GM18907 (cell line): Measurements from ENCODE around the gene VEZT.
A peak's percentile ranks its signal among the peaks of the same experiment; 100 is the strongest.

ENCODE experiments used
- ATAC-seq: cut with Tn5 transposase; IDR thresholded peaks from one replicate; pipeline ENCODE4 v1.9.1; 2021; ENCODE audit warnings: mild to moderate bottlenecking, moderate library complexity; ENCODE audit not compliant: unreplicated experiment

The VEZT gene

GRCh38 chr12:95197636-95198035 is 20.0 kb upstream of the VEZT start:
- no peak for ATAC-seq

DNA sequence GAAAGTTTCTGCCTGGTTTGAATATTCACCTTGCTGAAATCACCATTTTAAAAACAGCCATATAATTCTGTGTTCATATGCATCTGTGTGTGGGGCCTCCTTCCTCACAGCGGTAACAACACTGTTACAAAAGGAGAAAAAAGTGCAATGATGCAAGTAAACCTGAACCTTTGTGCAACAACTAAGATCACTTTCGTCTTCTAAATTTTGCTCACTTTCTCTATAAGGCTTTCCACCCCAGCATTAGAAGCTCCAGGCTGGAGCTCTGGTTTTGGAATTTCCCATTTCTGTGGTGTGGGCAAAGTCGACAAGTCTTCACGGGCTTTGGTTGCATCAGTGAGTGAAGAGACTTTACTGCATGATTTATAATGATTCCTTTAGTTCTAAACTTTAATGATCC is 18.7 kb upstream of the VEZT start:
- ATAC-seq = peak; percentile 53

DNA sequence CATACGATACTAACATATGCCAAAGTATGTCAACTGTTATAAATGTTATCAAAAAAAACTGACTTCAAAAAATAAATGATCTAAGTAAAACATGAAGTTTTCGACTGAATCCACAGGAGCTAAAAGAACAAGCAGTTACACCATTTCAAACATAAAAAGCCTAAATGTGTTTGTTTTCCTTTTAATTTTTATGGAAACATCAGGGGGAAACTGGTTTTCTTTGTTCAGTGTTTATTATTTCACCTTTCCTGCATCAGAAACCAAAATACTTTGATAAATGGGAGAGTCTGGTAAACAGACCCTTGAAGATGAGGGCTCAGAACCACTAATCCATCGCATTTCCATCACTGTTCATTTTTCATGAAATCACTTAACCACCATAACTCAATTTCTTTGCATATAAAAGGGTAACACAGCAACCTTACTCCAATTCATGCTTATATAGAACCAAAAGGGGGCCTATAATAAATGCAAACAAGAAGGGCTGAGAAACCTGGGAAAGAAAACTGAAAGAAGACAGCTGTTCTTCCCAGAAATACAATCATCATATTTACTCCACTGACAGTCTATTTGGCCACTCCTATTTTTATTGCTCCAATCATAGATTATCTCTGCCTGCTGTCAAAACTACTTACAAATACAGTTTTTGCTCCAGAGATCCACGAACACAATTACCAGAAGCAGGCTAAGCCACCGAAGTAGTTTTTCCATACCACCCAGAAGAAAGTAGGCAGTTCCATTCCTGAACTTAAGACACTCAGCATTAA is 17.3 kb upstream of the VEZT start:
- no peak for ATAC-seq

GRCh38 chr12:95201056-95201670 is 16.4 kb upstream of the VEZT start:
- ATAC-seq = no peak

DNA sequence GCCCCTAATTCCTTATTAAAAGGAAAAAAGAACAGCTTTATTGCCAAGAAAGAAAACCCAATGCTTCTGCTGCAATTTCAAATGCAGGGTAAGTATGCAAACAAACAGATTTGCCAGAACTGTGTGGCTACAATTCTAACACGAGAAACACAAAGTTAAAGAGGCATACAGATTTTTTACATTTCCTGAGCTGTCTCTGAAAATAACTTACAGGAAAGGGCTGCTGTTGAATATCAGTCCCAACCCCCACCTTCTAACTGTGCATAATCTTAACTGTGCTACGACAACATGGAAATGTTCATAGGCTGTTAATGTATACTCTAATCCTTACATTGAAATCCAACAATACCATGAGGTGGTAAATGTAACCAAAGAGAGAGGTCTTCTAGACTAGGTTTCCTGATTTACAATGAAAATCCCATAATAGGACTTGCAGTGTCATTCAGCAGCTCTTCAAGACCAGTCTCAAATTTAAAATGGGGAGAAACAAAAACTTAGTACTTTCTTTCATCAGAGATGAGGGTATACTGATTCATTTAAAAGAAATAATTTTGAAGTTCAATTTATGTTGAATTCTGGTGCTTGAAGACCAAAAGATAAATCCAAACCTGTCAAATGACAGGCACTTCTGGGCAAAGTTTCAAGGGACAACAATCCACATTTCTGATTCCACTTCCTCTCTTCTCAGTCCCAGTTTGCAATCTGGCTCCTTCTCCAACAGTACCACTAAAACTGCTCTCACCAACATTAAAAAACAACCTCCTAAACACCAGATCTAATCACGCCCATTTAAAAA is 14.7 kb upstream of the VEZT start:
- no peak for ATAC-seq

GRCh38 chr12:95203487-95204030 is 14.0 kb upstream of the VEZT start:
- no peak for ATAC-seq

- no peak for ATAC-seq
Observed at GRCh38 chr12:95204141-95204866, 13.3 kb upstream of the VEZT start.

GRCh38 chr12:95205016-95205624 is 12.5 kb upstream of the VEZT start:
- ATAC-seq = no peak

DNA sequence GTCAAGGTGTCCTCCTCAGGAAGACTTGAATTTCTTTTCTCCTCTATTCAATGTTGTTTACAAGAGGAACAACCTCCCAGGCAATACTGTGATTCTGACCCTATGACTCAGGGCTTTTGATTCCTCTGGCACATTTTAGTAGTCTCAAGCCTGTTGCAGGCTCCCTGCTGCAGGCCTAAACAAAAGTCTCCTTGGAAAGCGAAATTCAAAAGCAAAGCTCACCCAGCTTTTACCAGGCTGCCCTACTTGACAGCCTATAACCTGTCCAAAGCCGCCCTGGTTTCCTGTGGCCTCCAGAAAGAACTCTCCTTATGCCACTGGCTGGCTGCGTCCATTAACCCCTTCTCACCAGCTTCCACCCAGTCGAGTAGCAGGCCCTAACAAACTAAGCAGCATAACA is 11.9 kb upstream of the VEZT start:
- no peak for ATAC-seq

- no peak for ATAC-seq
Observed at GRCh38 chr12:95206916-95207315, 10.7 kb upstream of the VEZT start.

DNA sequence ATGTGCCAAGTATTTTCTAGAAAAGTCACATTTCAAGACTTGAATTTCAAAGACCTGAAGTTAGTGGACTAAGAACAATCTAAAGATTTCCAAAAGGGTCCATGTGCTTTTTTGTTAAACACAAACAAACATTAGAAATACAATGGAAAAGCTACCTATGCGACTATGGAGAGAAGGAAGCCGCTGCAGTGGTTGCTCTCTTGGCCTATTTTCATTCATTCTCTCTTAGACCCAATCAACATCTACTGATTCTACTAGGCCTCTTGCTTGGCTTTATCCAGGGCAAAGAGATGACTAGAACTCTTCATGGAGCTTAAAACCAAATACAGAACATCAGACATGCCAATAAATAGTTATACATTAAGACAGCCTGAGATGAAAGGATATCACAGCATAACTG is 10.2 kb upstream of the VEZT start:
- no peak for ATAC-seq

GRCh38 chr12:95208678-95209077 is 8.9 kb upstream of the VEZT start:
- ATAC-seq = no peak

- no peak for ATAC-seq
Observed at GRCh38 chr12:95212586-95212985, 5.0 kb upstream of the VEZT start.

DNA sequence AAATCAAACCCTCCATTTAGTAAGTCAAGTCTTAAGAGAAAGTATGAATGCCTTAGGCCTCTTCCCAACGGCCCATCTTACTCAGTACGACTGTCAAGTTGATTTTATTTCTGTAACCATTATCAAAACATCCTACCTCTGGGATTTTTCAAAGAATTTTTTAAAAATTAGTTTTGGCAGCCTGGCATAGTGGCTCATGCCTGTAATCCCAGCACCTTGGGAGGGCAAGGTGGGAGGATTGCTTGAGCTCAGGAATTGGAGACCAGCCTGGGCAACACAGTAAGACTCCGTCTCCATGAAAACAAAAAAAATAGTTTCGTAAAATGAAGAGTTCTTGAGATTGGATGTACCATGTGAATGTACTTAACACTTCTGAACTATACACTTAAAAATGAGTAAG is 4.5 kb upstream of the VEZT start:
- no peak for ATAC-seq

DNA sequence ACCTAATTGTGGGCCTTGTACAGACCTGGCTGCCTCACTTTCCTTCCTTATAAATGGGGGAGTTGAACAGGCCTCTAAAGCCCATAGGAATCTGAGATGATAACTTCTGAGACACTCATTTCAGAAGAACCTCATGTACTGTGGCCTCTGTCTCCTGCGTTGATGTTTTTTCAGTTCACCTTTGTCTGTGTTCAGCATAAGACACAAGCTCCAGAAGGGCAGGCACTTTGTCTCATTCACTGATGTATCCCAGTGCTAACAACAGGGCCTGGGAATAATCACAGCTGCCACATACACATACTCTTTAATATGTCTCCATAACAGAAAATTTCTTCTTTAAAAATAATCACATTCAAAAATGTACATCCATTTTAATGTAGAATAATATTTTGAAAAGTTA is 3.7 kb upstream of the VEZT start:
- no peak for ATAC-seq

GRCh38 chr12:95214466-95214865 is 3.1 kb upstream of the VEZT start:
- ATAC-seq = no peak

GRCh38 chr12:95215949-95216348 is 1.7 kb upstream of the VEZT start:
- no peak for ATAC-seq

DNA sequence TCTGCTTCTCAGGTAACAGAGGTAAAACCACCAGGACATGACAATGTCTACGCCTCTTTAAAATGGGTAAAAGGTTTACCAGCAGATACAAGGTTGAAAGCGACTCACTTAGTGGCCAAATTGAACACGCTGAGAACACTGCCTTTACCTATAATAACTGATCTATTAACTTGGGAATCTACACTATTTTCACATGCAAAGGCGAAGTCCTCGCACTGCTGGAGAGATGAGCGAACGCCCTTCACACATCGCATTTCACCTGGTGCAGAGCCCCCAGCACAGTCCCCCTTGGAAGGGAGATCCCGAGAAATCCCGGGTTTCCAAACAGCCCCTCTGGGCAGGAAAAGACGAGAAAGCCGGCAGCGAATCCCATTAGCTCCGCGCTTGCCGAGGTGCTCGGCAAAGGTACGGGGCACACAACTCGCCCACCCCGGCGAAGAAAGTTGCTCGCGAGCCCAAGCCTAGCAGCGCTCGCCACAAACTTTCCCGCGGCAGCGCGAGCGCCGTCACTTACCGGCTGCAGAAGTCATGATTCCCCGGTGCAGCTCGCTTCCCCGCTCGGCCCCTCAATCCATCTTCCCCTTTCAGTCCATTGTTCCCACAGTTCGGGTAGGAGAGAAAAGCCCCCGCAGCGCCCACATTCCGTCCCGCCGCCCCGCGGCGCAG is 763 bp upstream of the VEZT start:
- ATAC-seq = peak; percentile 32

GRCh38 chr12:95218150-95219133 is 835 bp downstream of the VEZT start:
- ATAC-seq = peak; percentile 8
